GM18870 (cell line): ENCODE results near the gene KCNJ13.
"Not testable (repeated sequence)": the region's sequence is repeated elsewhere in the genome, so short reads cannot be mapped to it uniquely, and the experiment has no call there.

Experiments
- ATAC-seq: cut with Tn5 transposase; IDR thresholded peaks from one replicate; pipeline ENCODE4 v1.9.1; 2021; ENCODE audit warnings: moderate library complexity; ENCODE audit not compliant: unreplicated experiment

Gene KCNJ13

GRCh38 chr2:232770207-232770606 lies 6.2 kb downstream of the KCNJ13 start:
- no peak for ATAC-seq

DNA sequence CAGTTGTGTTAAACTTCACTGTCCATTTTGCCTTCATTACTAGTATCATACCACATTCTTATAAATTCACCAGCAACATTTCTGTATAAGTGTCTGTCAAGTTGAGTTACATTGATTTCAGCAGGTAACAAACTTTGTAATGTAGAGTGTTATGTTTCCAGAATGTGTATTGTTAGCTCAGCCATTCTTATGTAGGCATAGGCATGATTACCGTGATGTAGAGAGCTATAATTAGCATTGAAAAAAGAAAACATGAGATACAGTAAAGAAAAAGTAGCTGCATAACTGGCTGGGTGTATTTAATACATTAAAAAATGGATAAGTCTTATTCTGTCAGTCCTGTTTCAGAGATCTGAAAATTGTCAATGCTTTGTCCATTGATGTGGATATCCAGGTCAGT lies 8.5 kb downstream of the KCNJ13 start:
- no peak for ATAC-seq

DNA sequence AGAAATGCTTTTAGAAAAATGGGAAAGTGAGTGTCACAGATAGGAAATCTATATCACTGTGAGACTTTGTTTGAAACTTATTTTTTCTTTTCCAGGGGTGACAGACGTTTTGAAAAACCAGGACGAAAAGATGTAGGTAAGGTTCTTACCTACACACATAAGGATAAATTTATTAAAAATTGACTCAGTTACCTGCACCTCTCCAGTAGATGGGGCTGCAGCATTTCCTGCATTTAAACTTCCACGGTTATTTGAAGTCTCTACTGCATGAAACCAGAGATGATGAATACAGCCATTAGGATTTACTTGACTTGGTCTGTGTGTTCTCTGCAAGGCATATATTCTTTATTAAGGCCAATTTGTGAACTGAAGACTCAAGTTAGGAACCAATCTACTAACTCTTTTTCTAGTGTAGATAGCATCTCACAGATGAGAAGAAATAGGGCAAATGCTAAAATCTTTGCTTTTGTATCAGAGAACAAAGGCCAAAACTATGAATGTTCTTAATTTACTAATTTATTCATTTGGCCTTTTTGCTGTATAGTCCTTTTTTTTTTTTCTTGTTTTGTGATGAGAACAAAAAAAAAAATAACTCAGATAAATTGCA lies 15.0 kb downstream of the KCNJ13 start:
- no peak for ATAC-seq

DNA sequence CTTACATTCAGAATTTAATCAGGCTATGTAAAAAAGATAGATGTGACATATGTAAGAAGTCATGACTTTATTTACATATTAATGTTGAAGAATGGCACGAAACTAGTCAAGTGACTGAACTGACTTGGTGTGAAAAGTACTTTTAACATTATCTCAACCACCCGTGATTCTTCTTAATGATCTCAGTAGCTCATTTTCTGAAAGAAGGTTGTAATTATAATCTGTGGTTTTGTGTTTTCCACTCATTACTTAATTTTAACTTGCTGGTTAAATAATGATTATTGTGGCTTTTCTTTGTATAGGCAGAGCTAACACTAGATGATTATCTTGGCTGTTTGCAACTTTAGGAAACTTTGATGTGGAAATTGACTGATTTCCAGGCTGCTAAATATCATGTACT lies 18.5 kb downstream of the KCNJ13 start:
- no peak for ATAC-seq

DNA sequence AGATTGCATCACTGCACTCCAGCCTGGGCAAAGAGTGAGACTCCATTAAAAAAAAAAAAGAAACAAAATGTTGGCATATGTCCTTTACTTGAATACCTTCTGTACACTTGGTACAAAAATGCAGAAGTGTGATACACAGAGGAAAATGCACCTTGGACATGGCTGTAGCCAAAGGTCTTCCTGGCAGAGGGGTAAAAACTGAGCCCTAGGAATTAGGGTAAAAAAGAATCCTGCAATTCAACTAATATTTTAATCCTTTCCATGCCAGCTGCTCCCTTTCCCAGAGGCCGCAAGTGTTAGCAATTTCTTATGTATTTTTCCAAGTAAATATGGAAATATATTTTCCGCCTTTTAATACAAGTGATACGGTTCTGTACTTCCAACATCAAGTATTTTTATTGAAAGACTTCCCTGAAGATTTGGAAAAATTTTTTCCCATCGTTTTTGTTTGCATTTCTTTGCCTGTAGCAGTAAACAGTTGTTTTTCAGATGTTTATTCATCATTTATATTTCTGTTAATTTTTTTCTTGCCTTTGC lies 26.2 kb downstream of the KCNJ13 start:
- ATAC-seq = no peak

- no peak for ATAC-seq
These were observed 27.0 kb downstream of the KCNJ13 start for GRCh38 chr2:232749331-232749730.

- ATAC-seq = no peak
These were observed 28.3 kb downstream of the KCNJ13 start for GRCh38 chr2:232748038-232748437.

GRCh38 chr2:232744963-232745362 lies 31.4 kb downstream of the KCNJ13 start:
- no peak for ATAC-seq

- ATAC-seq = no peak
These were observed 34.4 kb downstream of the KCNJ13 start for GRCh38 chr2:232741972-232742371.

GRCh38 chr2:232741294-232741693 lies 35.1 kb downstream of the KCNJ13 start:
- ATAC-seq = no peak

- no peak for ATAC-seq
These were observed 44.9 kb downstream of the KCNJ13 start for GRCh38 chr2:232731470-232731869.

DNA sequence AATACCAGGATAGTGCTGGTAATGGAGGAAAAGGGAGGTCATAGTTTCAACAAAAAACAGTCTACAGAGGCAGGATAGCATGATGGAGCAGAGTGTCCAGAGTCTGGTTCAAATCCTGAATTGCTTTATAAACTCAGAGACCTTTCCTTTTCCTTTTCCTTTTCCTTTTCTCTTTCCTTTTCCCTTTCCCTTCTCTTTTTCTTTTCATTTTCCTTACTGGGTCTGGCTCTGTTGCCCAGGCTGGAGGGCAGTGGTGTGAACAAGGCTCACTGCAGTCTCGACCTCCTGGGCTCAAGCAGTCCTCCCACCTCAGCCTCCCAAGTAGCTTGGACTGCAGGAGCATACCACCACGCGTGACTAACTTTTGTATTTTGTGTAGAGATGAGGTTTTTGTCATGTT lies 47.6 kb downstream of the KCNJ13 start:
- no peak for ATAC-seq

DNA sequence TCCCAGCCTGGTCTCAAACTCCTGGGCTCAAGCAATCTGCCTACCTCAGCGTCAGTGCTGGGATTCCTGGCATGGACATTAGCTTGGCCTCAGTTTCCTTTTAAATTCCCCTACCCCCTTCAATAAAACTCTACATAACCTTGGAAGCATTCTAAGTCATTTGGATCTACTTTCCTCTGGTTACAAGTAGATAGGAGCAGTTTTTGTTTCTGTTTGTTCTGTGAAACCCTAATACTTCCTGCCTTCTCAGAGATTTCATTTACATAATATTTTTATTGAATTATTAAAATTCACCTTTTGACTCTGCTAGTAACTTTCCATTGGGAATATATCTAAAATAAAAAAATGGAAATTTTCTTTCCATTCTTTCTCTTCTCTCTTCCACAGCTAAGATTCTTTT lies 53.3 kb downstream of the KCNJ13 start:
- no peak for ATAC-seq

DNA sequence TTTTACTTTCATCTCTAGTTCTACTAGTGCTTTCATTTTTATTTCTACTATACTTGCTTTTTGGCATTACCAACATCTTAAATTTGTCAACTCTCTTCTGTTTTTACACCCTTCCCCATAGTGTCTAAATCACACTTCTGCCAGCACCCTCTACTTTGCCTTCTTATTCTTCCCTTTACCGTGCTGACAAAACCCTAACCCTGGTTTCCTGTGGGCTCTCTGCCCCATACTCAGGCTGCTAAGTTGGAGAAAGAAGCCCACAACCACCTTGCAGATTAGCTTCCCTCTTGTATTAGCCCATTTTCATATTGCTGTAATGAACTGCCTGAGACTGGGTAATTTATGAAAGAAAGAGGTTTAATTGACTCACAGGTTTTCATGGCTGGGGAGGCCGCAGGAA lies 54.5 kb downstream of the KCNJ13 start:
- ATAC-seq = no peak

- ATAC-seq = no peak
These were observed 55.1 kb downstream of the KCNJ13 start for GRCh38 chr2:232721261-232721660.

GRCh38 chr2:232720056-232720455 lies 56.3 kb downstream of the KCNJ13 start:
- not testable (repeated sequence) for ATAC-seq
